Astrocyte of the spinal cord (primary cell): ENCODE data around the gene ZNF580.

Source experiments
- DNase-seq: peaks from one replicate; pipeline ENCODE4 v3.0.0; 2011; ENCODE audit warnings: low read depth, low spot score
- H3K4me3 ChIP-seq: 2 replicates; pipeline ENCODE4 v1.5.1; 2011; ENCODE audit warnings: low read depth, mild to moderate bottlenecking, low read length, moderate library complexity
- in situ Hi-C: cut with HindIII; loops from 2 replicates; pipeline ENCODE4 v1.10.0; 2017; ENCODE audit warnings: low sequenced_read_pairs
- TF ChIP-seq, protein P1 (sequence below): IDR thresholded peaks from 2 replicates; pipeline ENCODE4 v1.5.1; 2012; ENCODE audit warnings: low read depth, mild to moderate bottlenecking, low read length, inconsistent platforms

Gene ZNF580

GRCh38 chr19:55690769-55691545, 50.2 kb downstream of the ZNF580 start:
- H3K4me3 ChIP-seq: no peak overlapping the region
- TF ChIP-seq, protein P1, sequence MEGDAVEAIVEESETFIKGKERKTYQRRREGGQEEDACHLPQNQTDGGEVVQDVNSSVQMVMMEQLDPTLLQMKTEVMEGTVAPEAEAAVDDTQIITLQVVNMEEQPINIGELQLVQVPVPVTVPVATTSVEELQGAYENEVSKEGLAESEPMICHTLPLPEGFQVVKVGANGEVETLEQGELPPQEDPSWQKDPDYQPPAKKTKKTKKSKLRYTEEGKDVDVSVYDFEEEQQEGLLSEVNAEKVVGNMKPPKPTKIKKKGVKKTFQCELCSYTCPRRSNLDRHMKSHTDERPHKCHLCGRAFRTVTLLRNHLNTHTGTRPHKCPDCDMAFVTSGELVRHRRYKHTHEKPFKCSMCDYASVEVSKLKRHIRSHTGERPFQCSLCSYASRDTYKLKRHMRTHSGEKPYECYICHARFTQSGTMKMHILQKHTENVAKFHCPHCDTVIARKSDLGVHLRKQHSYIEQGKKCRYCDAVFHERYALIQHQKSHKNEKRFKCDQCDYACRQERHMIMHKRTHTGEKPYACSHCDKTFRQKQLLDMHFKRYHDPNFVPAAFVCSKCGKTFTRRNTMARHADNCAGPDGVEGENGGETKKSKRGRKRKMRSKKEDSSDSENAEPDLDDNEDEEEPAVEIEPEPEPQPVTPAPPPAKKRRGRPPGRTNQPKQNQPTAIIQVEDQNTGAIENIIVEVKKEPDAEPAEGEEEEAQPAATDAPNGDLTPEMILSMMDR: no peak
- in situ Hi-C loops: no loop called here
- no peak for DNase-seq

GRCh38 chr19:55691561-55692481, 51.0 kb downstream of the ZNF580 start:
- in situ Hi-C loops: no loop called here
- TF ChIP-seq, protein P1: no peak
- DNase-seq: no peak
- no peak overlapping the region for H3K4me3 ChIP-seq

GRCh38 chr19:55692681-55693081, 51.9 kb downstream of the ZNF580 start:
- no peak overlapping the region for H3K4me3 ChIP-seq
- no peak for DNase-seq
- TF ChIP-seq, protein P1: no peak
- in situ Hi-C loops: no loop called here
